ENCODE data around the gene MUC5AC.

The MUC5AC gene

GRCh38 chr11:1197431-1197885, 39.7 kb downstream of the MUC5AC start:
- no peak for DNase-seq (ENCODE audit: extremely low read depth, low read depth)
- H3K4me3 ChIP-seq (replicated peaks; ENCODE audit: low read depth, low read length) = no peak overlapping the region
- no peak for TF ChIP-seq CTCF (IDR thresholded peaks at IDR 0.05; ENCODE audit: low read depth, low read length, missing control alignments)

GRCh38 chr11:1197886-1198560, 40.3 kb downstream of the MUC5AC start:
- DNase-seq (ENCODE audit: extremely low read depth, low read depth) = no peak

GRCh38 chr11:1198561-1199240, 40.9 kb downstream of the MUC5AC start:
- DNase-seq (ENCODE audit: extremely low read depth, low read depth) = no peak
- TF ChIP-seq CTCF (IDR thresholded peaks at IDR 0.05; ENCODE audit: low read depth, low read length, missing control alignments) = no peak
- no peak overlapping the region for H3K4me3 ChIP-seq (replicated peaks; ENCODE audit: low read depth, low read length)

More at GRCh38 chr11:1197886-1198560, 40.3 kb downstream of the MUC5AC start:
- no peak overlapping the region for H3K4me3 ChIP-seq (replicated peaks; ENCODE audit: low read depth, low read length)
- TF ChIP-seq CTCF (IDR thresholded peaks at IDR 0.05; ENCODE audit: low read depth, low read length, missing control alignments) = no peak

- no peak for TF ChIP-seq CTCF (IDR thresholded peaks at IDR 0.05; ENCODE audit: low read depth, low read length, missing control alignments)
- H3K4me3 ChIP-seq (replicated peaks; ENCODE audit: low read depth, low read length) = no peak overlapping the region
- no peak for DNase-seq (ENCODE audit: extremely low read depth, low read depth)
Observed at GRCh38 chr11:1199241-1199750, 41.5 kb downstream of the MUC5AC start.

GRCh38 chr11:1199751-1200610, 42.2 kb downstream of the MUC5AC start:
- no peak for DNase-seq (ENCODE audit: extremely low read depth, low read depth)
- no peak overlapping the region for H3K4me3 ChIP-seq (replicated peaks; ENCODE audit: low read depth, low read length)
- TF ChIP-seq CTCF (IDR thresholded peaks at IDR 0.05; ENCODE audit: low read depth, low read length, missing control alignments) = no peak

GRCh38 chr11:1200611-1201191, 42.9 kb downstream of the MUC5AC start:
- no peak overlapping the region for H3K4me3 ChIP-seq (replicated peaks; ENCODE audit: low read depth, low read length)
- DNase-seq (ENCODE audit: extremely low read depth, low read depth) = no peak
- no peak for TF ChIP-seq CTCF (IDR thresholded peaks at IDR 0.05; ENCODE audit: low read depth, low read length, missing control alignments)

All from HFF-Myc (cell line).